ENCODE data around the gene FUT2. TPM values are rescaled to one million over a fixed set of nuclear protein-coding genes. Genes with fewer than 3 reads are reported as not detected.

FUT2 gene
- total and polyA plus RNA-seq, 10 of the 15 experiments (the other 5 are each of a cell fraction or from before 2014, with no cell fraction given): 0.02 to 0.13 (median 0.07) TPM; not detected in 7

DNA sequence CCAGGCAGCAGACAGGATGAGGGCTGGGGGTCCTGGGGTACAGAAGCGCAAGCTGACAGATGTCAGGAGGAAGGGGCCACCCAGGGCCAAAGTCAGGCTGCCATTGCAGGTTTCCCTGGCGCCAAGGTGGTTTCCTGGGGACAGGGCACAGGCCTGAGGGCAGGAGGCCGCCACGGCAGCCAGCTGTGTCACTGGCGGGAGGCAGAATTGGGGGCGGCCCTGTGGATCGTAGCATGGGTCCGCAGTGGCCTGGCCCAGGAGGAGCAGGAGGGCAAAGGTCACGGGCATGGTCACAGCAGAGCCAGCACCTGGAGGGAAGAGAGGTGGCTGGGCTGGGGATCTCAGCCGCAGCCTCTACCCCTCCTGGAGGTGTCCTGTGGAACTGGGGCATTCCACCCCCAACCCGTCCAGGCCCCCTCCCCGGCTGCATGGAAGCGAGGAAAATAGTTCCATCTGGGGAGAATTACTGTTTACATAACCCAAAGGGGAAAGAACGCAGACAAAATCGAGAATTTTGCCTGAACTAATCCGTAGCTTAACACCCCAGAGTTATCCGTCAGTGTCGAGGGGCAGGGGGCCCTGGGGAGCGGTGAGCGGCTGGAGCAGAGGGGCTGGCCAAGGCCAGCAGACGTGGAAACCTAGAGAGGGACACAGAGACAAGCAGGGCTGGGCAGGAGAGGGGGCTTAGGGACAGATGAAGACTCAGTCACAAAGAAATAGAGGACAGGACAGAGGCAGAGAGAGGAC lies 24.9 kb upstream of the FUT2 start:
- no TSS peak for BruUV-seq (replicated peaks)
- 41% methylated on average over 18 of the region's 21 CpGs for WGBS (ENCODE audit: insufficient coverage, insufficient replicate concordance, low lambda C conversion rate, missing lambda C conversion rate)
- H3K4me2 ChIP-seq (ENCODE audit: control insufficient read depth, insufficient read depth): no peak overlapping the region
- SMC1A ChIA-PET (ENCODE audit: uncharacterized antibody, unreplicated experiment): no interaction called here
- no peaks in the 10 kb centered on the region for H4K20me1 ChIP-seq (ENCODE audit: control insufficient read depth, insufficient read depth)
- no peaks in the 10 kb centered on the region for H3K4me1 ChIP-seq (ENCODE audit: control insufficient read depth, insufficient read depth, low read length)
- intact Hi-C loops (cut with micrococcal nuclease; ENCODE audit: unreplicated experiment) (no loop called here), in situ Hi-C loops (cut with MboI) (no loop called here)
- TF ChIP-seq HDAC2 (IDR thresholded peaks at IDR 0.05): no peak
- TF ChIP-seq CREB1 (IDR thresholded peaks at IDR 0.05; ENCODE audit: low read depth): no peak
- TF ChIP-seq NR2F1 (conservative IDR thresholded peaks at IDR 0.05): 0 out of 2 replicates have a peak, but pooled peaks have one; percentile 31
- no peak for TF ChIP-seq POLR2A (IDR thresholded peaks at IDR 0.05; ENCODE audit: low read depth, low read length)
- TF ChIP-seq STAT3 (IDR thresholded peaks at IDR 0.05; ENCODE audit: low read depth, low read length): no peak
- no peak overlapping the region for H3K27ac ChIP-seq (ENCODE audit: control insufficient read depth, insufficient read depth)
- H3K4me3 ChIP-seq: no peak overlapping the region
- no peak for ATAC-seq
- H3K9ac ChIP-seq (ENCODE audit: control insufficient read depth, insufficient read depth, low read length): no peak overlapping the region
- RAD21 ChIA-PET (ENCODE audit: unreplicated experiment): no interaction called here
- FAIRE-seq: no peak
- no peaks in the 10 kb centered on the region for H3K79me2 ChIP-seq (ENCODE audit: control insufficient read depth, insufficient read depth, low read length)
- POLR2A ChIA-PET: no interaction called here
- H3K27me3 ChIP-seq (replicated peaks in 1 of 2; ENCODE audit: control insufficient read depth in 2 of 2, insufficient read depth in 2 of 2, low read length in 1 of 2): no peaks in the 10 kb centered on the region
- no peak overlapping the region for H2AFZ ChIP-seq (ENCODE audit: control insufficient read depth, low read depth, low read length)
- DNase-seq (ENCODE audit: low read depth, low spot score): no peak
- no peaks in the 10 kb centered on the region; the same call in 2 of the 3 replicates for H3K9me3 ChIP-seq (replicated peaks; ENCODE audit: control insufficient read depth, insufficient read depth, low read length)
- H3K36me3 ChIP-seq (ENCODE audit: control insufficient read depth in 2 of 2, insufficient read depth in 2 of 2, low read length in 1 of 2): no peaks in the 10 kb centered on the region
- CTCF ChIA-PET: interaction anchor here (1.4 kb wide), 1 partner anchor 25 kb away, joined by 5 read pairs; the partner anchor contains the start of gene CA11

DNA sequence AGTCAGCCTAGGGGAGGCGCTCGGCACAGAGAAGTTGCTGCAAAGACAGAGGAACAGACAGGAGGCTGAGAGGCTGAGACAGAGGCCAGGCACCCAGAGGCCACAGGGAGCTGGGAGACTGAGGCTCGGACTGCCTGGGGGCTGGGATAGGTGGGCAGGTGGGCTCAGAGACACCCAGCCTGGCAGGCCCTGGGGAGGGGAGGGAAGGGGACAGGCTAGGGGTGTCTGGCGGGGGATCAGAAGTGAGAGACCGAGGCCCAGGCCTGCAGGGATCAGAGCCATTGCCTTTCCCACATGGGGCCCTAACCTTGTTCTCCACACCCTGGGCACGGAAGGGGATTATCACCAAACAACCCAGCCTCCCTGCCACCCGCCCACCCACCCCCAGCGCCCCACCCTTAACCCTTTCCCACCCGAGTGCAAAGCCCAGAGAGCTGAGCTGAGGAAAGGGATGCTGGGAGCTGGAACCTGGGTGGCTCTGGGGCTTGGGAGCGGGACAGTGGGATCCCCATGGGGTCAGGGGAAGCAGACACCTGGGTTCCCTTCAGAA lies 24.2 kb upstream of the FUT2 start:
- WGBS (ENCODE audit: insufficient coverage, insufficient replicate concordance, low lambda C conversion rate, missing lambda C conversion rate): 41% methylated on average over 7 of the region's 10 CpGs
- ATAC-seq: no peak; the same call in 2 of the 3 replicates
- no peak for FAIRE-seq

More for the DNA sequence above, 24.2 kb upstream of the FUT2 start:
- no peak overlapping the region for H3K9ac ChIP-seq (ENCODE audit: control insufficient read depth, insufficient read depth, low read length)
- H3K79me2 ChIP-seq (ENCODE audit: control insufficient read depth, insufficient read depth, low read length): no peaks in the 10 kb centered on the region
- ChIA-PET CTCF (interaction anchor here (1.4 kb wide), 1 partner anchor 26 kb away, joined by 5 read pairs; the partner anchor contains the start of gene CA11), POLR2A (no interaction called here), SMC1A (ENCODE audit: uncharacterized antibody, unreplicated experiment) (no interaction called here), RAD21 (ENCODE audit: unreplicated experiment) (no interaction called here)
- H3K4me2 ChIP-seq (ENCODE audit: control insufficient read depth, insufficient read depth): no peak overlapping the region
- no peaks in the 10 kb centered on the region for H3K36me3 ChIP-seq (ENCODE audit: control insufficient read depth in 2 of 2, insufficient read depth in 2 of 2, low read length in 1 of 2)
- H3K4me3 ChIP-seq: no peak overlapping the region
- DNase-seq (ENCODE audit: low read depth, low spot score): no peak
- no peaks in the 10 kb centered on the region; the same call in 2 of the 3 replicates for H3K9me3 ChIP-seq (replicated peaks; ENCODE audit: control insufficient read depth, insufficient read depth, low read length)
- no peaks in the 10 kb centered on the region for H3K4me1 ChIP-seq (ENCODE audit: control insufficient read depth, insufficient read depth, low read length)
- TF ChIP-seq NR2C1 (IDR thresholded peaks at IDR 0.05): no peak
- TF ChIP-seq HDAC6 (IDR thresholded peaks at IDR 0.05; ENCODE audit: unreplicated experiment): no peak
- in situ Hi-C loops (cut with MboI) (no loop called here), intact Hi-C loops (cut with micrococcal nuclease; ENCODE audit: unreplicated experiment) (no loop called here)
- no peak overlapping the region for H2AFZ ChIP-seq (ENCODE audit: control insufficient read depth, low read depth, low read length)
- H3K27ac ChIP-seq (ENCODE audit: control insufficient read depth, insufficient read depth): no peak overlapping the region
- H4K20me1 ChIP-seq (ENCODE audit: control insufficient read depth, insufficient read depth): no peaks in the 10 kb centered on the region
- no peaks in the 10 kb centered on the region for H3K27me3 ChIP-seq (replicated peaks in 1 of 2; ENCODE audit: control insufficient read depth in 2 of 2, insufficient read depth in 2 of 2, low read length in 1 of 2)
- no TSS peak for BruUV-seq (replicated peaks)

Measured in GM12878 (cell line).